PFSK-1 (cell line): ENCODE measurements around the gene TEAD3.

Source experiments
- FOXP2 ChIP-seq: optimal IDR thresholded peaks from 2 replicates; pipeline ENCODE3; 2011; ENCODE audit warnings: borderline replicate concordance, control low read depth, inconsistent platforms; ENCODE audit not compliant: insufficient read depth; ENCODE audit errors: extremely low read length, extremely low read depth
- POLR2AphosphoS5 ChIP-seq: IDR thresholded peaks from 2 replicates; pipeline ENCODE4 v1.6.1; 2012; ENCODE audit warnings: low read depth, mild to moderate bottlenecking, control low read depth, low read length, moderate library complexity
- SIN3A ChIP-seq: IDR thresholded peaks from 2 replicates; pipeline ENCODE4 v1.6.1; 2012; ENCODE audit warnings: mild to moderate bottlenecking, low read length, moderate library complexity, borderline replicate concordance; ENCODE audit not compliant: insufficient read depth
- TAF1 ChIP-seq: IDR thresholded peaks from 2 replicates; pipeline ENCODE4 v1.6.1; 2012; ENCODE audit warnings: low read length, control low read depth, borderline replicate concordance; ENCODE audit not compliant: insufficient read depth
- TF ChIP-seq, protein P1 (sequence below), 2 experiments: IDR thresholded peaks; 2 replicates each; pipeline versions ENCODE4 v1.6.1 to v1.8.0; 2011 to 2012; ENCODE audit warnings: low read depth in 2 of 2, low read length in 2 of 2, control low read depth in 1 of 2, inconsistent platforms in 1 of 2, mild to moderate bottlenecking in 1 of 2, moderate library complexity in 1 of 2; ENCODE audit not compliant: insufficient read depth in 1 of 2

The TEAD3 gene

DNA sequence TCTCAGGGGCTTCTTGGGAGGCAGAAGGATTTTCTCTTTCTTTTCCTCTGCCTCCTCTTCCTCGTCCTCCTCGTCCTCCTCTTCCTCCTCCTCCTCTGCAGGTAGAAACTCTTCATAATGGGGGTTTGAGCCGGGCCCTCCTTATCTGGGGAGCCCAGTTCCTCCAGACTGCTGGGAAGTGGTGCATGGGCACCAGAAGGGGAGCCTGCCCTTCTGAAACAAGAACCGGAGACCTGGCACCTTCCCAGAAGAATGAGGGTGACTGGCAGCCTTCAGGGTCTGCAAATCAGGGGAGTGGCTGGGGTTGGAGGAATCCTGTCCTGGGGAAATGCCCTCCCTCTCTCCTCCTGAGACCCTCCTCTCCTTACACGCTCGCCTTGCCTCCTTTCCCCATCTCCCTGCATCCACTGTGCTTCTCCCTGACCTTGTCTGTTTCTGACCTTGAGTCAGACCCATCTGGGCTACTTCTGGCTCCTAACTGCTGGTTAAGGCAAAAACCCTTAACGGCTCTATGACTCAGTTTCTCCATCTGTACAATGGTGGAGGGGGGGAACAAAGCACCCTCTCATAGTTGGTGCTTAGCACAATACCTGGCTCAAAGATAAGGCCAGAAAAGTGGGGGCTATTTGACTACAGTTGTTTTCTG lies 14.2 kb upstream of the TEAD3 start:
- TF ChIP-seq TAF1 = no peak
- no peak for TF ChIP-seq SIN3A
- no peak for TF ChIP-seq FOXP2
- TF ChIP-seq POLR2AphosphoS5 = no peak
- TF ChIP-seq, protein P1, sequence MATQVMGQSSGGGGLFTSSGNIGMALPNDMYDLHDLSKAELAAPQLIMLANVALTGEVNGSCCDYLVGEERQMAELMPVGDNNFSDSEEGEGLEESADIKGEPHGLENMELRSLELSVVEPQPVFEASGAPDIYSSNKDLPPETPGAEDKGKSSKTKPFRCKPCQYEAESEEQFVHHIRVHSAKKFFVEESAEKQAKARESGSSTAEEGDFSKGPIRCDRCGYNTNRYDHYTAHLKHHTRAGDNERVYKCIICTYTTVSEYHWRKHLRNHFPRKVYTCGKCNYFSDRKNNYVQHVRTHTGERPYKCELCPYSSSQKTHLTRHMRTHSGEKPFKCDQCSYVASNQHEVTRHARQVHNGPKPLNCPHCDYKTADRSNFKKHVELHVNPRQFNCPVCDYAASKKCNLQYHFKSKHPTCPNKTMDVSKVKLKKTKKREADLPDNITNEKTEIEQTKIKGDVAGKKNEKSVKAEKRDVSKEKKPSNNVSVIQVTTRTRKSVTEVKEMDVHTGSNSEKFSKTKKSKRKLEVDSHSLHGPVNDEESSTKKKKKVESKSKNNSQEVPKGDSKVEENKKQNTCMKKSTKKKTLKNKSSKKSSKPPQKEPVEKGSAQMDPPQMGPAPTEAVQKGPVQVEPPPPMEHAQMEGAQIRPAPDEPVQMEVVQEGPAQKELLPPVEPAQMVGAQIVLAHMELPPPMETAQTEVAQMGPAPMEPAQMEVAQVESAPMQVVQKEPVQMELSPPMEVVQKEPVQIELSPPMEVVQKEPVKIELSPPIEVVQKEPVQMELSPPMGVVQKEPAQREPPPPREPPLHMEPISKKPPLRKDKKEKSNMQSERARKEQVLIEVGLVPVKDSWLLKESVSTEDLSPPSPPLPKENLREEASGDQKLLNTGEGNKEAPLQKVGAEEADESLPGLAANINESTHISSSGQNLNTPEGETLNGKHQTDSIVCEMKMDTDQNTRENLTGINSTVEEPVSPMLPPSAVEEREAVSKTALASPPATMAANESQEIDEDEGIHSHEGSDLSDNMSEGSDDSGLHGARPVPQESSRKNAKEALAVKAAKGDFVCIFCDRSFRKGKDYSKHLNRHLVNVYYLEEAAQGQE (IDR thresholded peaks at IDR 0.05; ENCODE audit: insufficient read depth in 1 of 2, low read depth in 2 of 2, low read length in 2 of 2) = no peak

DNA sequence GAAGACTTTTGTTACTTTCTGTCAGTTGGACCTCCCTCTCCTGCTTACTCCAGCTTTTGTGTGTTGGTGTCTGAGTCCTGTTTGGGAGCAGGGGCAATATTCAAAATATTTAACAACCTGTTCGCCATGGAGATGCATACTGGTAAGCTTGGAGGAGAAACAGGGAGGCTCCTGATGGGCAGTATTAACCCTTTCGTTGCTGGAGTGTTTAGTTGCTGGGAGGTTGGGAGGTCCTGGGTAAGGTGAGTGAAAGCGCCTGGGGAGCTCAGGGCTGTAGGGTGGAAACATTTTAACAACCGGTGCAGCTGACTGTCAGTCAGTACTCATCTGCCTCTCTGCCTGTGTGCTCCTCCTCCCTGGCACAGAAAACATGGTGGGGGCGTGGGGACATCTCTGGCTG lies 11.7 kb upstream of the TEAD3 start:
- no peak for TF ChIP-seq SIN3A
- no peak for TF ChIP-seq POLR2AphosphoS5
- TF ChIP-seq, protein P1 (IDR thresholded peaks at IDR 0.05; ENCODE audit: insufficient read depth in 1 of 2, low read depth in 2 of 2, low read length in 2 of 2) = no peak
- TF ChIP-seq TAF1 = no peak
- TF ChIP-seq FOXP2 = no peak

DNA sequence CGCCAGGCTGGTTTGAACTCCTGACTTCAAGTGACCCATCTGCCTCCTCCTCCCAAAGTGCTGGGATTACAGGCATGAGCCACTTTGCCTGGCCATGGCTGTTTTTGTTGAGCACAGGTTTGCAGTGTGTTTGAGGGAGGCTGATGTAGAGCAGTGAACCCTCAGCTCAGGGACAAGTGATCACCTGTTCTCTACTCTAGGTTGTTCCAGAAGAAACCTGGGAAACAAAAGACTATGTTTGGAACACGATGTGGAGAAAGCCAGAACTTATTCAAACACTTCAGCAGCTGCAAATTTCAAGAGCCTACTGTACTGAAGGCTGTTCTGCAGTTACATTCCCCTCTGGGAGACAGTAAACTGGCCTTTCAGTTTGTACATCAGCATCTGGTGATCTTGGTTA lies 11.1 kb upstream of the TEAD3 start:
- TF ChIP-seq FOXP2 (no peak), POLR2AphosphoS5 (no peak), SIN3A (no peak), TAF1 (no peak)
- TF ChIP-seq, protein P1 (IDR thresholded peaks at IDR 0.05; ENCODE audit: insufficient read depth in 1 of 2, low read depth in 2 of 2, low read length in 2 of 2) = no peak

DNA sequence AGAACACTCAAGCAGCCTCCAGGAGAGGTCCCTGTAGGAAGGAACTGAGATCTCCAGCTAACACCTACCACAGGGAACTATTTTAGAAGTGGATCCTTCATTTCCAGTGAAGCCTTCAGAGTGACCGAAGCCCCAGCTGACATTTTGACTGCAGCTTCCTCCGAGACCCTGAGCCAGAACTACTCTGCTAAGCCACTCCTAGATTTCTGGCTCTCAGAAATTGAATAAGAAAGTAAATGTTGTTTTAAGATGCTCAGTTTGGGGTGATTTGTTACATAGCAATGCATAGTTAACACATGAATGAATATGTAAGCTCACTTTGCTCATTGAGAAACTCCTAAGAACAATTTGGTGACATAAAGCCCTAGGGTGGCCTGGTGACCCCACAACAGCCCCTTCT lies 10.3 kb upstream of the TEAD3 start:
- no peak for TF ChIP-seq TAF1
- TF ChIP-seq, protein P1 (IDR thresholded peaks at IDR 0.05; ENCODE audit: insufficient read depth in 1 of 2, low read depth in 2 of 2, low read length in 2 of 2) = no peak

DNA sequence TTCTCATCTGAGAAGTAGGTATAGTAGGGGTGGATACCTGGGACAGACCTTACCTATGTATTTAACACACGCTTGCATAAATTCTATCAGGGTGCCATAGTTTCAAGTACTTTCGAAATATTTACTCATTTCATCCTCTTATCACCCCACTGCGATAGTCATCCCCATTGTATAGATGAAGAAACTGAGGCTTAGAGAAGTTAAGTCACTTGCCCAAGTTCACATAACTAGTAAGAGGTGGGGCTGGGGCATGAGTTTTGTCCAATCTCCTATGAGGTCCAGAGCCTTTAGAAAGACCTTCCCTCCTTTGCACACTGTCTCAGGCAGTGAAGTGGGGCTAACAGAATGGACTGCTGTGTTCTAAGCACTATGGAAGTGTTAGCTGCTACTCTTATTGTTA lies 9.7 kb upstream of the TEAD3 start:
- no peak for TF ChIP-seq POLR2AphosphoS5
- no peak for TF ChIP-seq TAF1
- no peak for TF ChIP-seq FOXP2
- no peak for TF ChIP-seq SIN3A
- TF ChIP-seq, protein P1 (IDR thresholded peaks at IDR 0.05; ENCODE audit: insufficient read depth in 1 of 2, low read depth in 2 of 2, low read length in 2 of 2) = no peak
